IPS-15b (cell line): Measurements from ENCODE around the gene FN3KRP.

ENCODE experiments used
- H3K27me3 ChIP-seq: one replicate; pipeline ENCODE4 v1.6.1; 2013; ENCODE audit warnings: low read length; ENCODE audit not compliant: control insufficient read depth, insufficient read depth
- H3K36me3 ChIP-seq: one replicate; pipeline ENCODE4 v1.6.1; 2013; ENCODE audit warnings: low read length; ENCODE audit not compliant: control insufficient read depth, insufficient read depth
- H3K4me1 ChIP-seq: one replicate; pipeline ENCODE4 v1.6.1; 2013; ENCODE audit warnings: mild to moderate bottlenecking, low read length; ENCODE audit not compliant: control insufficient read depth, insufficient read depth
- H3K4me3 ChIP-seq: one replicate; pipeline ENCODE4 v1.5.1; 2013; ENCODE audit warnings: low read depth, low read length
- H3K9ac ChIP-seq: one replicate; pipeline ENCODE4 v1.6.1; 2013; ENCODE audit warnings: low read depth, mild to moderate bottlenecking, low read length
- H3K9me3 ChIP-seq: one replicate; pipeline ENCODE4 v1.6.1; 2013; ENCODE audit warnings: mild to moderate bottlenecking, low read length; ENCODE audit not compliant: control insufficient read depth, insufficient read depth

The FN3KRP gene

DNA sequence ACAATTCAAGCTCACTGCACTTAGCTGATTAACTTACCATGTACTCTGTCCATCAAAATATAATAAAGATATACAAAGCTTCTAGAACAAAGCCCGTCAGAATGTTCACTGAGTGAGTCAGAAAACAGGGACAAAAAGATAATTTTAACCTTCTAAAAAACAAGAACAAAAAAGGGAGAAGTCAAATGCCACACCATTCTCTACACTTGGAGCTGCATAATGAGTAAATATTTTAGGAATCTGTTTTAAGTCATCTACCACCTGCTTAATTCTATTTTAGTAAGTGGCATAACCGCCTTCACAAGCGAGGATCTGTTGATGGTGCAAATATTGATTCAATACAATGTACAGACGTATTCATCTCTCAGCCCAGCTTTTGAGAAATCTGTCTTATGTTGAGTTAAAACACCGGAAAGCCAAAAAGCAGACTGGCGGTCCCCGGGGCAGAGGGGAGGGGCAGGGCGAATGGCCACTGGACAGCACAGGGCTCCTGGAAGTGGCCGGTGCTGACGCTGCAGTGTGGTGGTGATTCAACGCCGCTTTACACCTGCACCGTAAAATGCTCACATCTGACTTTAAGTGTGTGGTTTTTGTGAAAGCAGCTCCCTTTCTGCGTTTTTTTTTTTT, 38.1 kb upstream of the FN3KRP start:
- H3K4me1 ChIP-seq = no peaks in the 10 kb centered on the region
- no peaks in the 10 kb centered on the region for H3K36me3 ChIP-seq
- no peak overlapping the region for H3K9ac ChIP-seq
- H3K4me3 ChIP-seq = no peak overlapping the region
- no peaks in the 10 kb centered on the region for H3K9me3 ChIP-seq
- H3K27me3 ChIP-seq = no peaks in the 10 kb centered on the region

DNA sequence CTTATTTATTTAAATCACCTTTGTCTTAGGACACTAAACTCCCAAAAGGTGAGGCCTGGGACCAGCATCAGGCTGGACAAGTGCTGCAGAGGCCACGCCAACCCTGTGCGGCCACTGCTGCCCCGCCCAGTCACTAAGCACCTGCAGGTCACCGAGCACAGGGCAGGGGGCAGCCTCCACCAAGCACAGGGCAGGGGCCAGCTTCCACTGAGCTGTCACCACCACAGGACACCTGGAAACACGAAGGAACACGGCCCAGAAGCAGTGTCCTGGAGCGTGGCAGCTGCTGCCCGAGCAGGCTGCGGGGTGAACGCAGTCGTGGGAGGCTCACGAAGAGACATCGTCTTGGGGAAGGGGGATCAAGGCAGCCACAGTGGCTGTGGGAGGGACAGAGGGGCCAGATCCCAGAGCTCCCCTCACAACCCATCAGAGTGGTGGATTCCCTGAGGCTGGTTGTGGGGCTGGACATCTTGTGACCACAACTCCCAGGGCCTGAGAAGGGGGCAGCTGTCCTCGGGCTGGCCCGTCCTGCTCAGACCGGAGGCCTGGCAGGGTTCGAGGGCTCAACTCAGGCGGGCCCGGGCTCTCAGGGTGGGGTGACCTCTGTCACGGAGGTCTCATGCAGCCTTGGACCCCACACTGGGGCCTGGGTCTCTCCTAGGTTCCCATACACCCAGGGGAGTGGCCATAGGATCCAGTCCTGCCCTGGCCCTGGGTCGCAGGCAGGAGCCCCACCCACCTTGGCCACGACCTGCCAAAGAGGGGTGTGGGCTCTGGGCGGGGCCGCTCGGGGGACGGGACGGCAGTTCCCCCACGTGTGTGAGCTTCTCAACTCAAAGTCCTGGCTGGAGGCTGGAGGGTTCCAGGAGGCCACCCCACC, 36.7 kb upstream of the FN3KRP start:
- no peaks in the 10 kb centered on the region for H3K36me3 ChIP-seq
- H3K27me3 ChIP-seq = no peaks in the 10 kb centered on the region
- no peak overlapping the region for H3K4me3 ChIP-seq
- H3K9me3 ChIP-seq = no peaks in the 10 kb centered on the region
- H3K9ac ChIP-seq = no peak overlapping the region
- no peaks in the 10 kb centered on the region for H3K4me1 ChIP-seq

DNA sequence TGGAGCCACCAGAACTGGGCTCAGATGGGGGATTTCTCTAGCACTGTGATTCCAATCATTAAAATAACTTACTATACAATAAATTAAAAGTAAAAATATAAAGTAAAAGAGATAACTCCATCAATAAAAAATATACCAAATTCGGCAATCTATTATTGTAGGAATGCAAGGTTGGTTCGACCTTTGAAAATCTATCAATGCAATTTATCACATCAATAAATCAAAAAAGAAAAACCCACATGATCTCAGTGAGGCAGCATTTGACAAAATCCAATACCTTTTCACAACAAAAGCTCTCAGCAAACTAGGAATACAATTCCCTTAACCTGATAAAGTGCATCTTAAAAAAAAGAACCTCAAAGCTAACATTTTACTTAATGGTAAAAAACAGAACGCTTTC, 35.0 kb upstream of the FN3KRP start:
- Histone ChIP-seq H3K9me3 (no peaks in the 10 kb centered on the region), H3K9ac (no peak overlapping the region)

DNA sequence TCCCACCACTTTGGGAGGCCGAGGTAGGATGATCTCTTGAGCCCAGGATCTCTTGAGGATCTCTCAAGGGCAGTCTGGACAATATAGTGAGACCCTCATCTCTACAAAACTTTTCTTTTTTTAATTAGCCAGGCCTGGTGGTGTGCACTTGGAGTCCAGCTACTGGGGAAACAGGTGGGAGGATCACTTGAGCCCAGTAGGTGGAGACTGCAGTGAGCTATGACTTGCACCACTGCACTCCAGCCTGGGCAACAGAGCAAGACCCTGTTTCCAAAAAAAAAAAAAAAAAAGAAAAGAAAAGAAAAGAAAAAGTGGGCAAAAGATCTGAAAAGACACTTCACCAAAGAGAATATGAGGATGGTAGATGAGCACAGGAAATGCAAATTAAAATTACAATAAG, 33.0 kb upstream of the FN3KRP start:
- Histone ChIP-seq H3K9me3 (no peaks in the 10 kb centered on the region), H3K36me3 (no peaks in the 10 kb centered on the region), H3K4me1 (no peaks in the 10 kb centered on the region), H3K27me3 (no peaks in the 10 kb centered on the region), H3K9ac (no peak overlapping the region), H3K4me3 (no peak overlapping the region)

More for the DNA sequence above, 35.0 kb upstream of the FN3KRP start:
- H3K4me3 ChIP-seq = no peak overlapping the region
- H3K36me3 ChIP-seq = no peaks in the 10 kb centered on the region
- H3K27me3 ChIP-seq = no peaks in the 10 kb centered on the region
- no peaks in the 10 kb centered on the region for H3K4me1 ChIP-seq

DNA sequence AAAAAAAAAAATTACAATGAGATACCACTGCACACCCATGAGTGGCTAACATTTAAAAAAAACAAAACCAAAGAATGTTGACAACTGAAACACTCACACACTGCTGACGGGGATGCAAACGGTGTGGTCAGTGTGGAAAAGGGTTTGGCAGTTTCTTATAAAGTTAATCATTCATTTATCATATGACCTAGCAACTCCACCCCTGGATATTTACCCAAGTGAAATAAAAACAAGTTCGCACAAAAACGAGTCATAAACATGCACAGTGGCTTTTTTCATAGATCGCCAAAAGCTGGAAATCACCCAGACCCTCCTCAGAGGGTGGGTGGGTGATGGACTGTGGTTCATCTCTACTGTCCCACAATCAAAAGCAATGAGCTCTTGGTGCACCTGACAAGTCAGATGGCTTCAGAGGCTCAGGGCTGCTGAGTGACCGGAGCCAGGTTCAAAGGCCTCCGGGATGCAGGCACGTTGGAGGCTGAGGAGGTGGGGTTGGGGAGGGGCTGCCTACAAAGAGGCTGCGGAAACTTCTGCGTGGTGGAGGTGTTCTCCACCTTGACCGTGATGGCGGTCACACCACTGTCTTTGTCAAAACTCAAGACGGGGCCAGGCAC, 32.2 kb upstream of the FN3KRP start:
- Histone ChIP-seq H3K4me1 (no peaks in the 10 kb centered on the region), H3K4me3 (no peak overlapping the region), H3K27me3 (no peaks in the 10 kb centered on the region), H3K9me3 (no peaks in the 10 kb centered on the region), H3K36me3 (no peaks in the 10 kb centered on the region), H3K9ac (no peak overlapping the region)

DNA sequence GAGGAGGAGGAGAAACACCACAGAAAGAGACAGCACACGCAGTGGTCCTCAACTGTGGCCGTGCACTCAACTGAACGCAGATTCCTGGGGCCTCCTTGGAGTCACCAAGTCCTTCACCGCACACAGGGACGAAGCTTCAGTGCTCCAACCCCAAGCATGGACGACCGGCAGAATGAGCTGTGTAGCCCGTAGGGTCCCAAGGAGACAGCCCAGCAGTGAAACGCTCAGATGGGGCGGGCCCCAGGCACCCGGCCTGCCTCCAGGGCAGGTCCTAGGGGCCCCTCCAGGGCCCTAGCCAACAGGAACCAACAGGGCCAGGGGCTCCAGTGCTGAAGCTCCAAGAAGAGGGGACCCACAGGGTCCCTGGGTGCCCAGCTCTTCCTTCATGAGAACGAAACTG, 31.2 kb upstream of the FN3KRP start:
- Histone ChIP-seq H3K4me3 (no peak overlapping the region), H3K9ac (no peak overlapping the region), H3K4me1 (no peaks in the 10 kb centered on the region), H3K27me3 (no peaks in the 10 kb centered on the region), H3K9me3 (no peaks in the 10 kb centered on the region), H3K36me3 (no peaks in the 10 kb centered on the region)

DNA sequence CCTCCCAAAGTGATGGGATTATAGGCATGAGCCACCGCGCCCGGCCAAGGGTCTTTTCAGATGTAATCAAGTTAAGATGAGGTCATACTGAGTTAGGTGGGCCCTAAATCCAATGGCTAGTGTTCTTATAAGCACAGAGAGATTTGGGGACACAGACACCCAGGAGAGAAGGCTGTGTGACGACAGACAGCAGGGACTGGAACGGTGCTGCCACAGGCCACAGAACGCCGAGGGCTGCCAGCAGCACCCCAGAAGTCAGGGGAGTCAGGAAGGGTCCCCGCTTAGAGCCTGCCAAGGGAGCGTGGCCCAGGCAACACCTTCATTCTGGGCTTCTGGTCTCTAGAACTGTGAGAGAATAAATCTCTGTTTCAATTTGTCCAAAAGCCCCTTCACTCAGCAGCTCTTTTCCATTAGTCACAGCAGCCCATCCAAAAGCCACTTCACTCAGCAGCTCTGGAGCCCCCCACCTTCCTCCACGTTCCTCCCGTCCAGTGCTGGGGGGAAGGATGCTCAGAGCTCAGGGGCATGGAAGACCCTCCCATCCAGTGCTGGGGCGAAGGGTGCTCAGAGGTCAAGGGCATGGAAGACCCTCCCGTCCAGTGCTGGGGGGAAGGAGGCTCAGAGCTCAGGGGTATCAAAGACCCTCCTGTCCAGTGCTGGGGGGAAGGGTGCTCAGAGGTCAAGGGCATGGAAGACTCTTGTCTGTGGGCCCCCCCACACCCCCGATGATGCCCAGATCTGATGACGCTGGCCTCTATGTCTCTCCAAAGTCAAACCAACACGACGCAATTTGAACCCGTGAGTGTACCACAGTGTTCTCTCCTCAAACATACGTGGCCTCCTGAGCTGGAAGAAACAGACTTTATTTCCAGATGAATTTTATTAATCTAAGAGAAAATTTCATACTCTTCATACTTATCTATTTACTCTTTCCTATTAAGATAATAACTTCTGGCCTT, 29.9 kb upstream of the FN3KRP start:
- Histone ChIP-seq H3K27me3 (no peaks in the 10 kb centered on the region), H3K4me3 (no peak overlapping the region), H3K9ac (no peak overlapping the region)

DNA sequence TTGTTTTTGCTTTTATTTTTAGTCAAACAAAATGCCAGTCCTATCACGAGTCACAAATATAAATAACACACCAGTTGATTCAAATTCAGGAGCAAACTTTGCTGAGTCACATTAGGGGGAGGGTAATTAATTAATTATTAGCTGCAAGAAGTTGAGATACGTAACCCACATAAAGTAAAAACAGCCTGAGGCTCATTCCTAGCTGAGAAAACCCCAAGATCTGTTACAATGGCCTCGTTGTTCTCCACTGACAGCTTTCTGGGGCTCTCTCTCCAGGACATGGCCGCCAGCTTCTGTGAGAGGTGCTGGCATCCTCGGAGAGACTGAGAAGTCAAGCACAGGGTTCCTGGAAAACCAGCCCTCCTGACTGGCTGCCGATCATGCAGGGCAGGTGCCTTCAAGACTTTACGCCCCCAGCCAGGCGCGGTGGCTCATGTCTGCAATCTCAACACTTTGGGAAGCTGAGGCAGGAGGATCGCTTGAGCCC, 29.1 kb upstream of the FN3KRP start:
- H3K4me1 ChIP-seq = no peaks in the 10 kb centered on the region
- no peaks in the 10 kb centered on the region for H3K9me3 ChIP-seq
- no peak overlapping the region for H3K4me3 ChIP-seq
- no peaks in the 10 kb centered on the region for H3K36me3 ChIP-seq
- H3K27me3 ChIP-seq = no peaks in the 10 kb centered on the region
- no peak overlapping the region for H3K9ac ChIP-seq

More for the DNA sequence above, 29.9 kb upstream of the FN3KRP start:
- Histone ChIP-seq H3K36me3 (no peaks in the 10 kb centered on the region), H3K9me3 (no peaks in the 10 kb centered on the region), H3K4me1 (no peaks in the 10 kb centered on the region)

DNA sequence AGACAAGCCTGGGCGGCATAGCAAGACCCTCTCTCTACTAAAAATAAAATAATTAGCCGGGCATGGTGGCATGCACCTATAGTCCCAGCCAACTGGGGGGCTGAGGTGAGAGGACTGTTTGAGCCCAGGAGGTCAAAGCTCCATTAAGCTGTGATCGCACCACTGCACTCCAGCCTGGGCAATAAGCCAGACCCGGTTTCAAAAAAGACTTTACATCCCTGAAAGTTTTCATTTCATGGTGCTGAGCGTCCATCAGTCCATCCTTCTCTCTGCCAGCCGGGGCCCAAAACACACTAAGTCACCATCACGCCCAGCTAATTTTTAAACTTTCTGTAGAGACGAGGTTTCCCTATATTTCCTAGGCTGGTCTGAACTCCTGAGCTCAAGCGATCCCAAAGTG, 28.6 kb upstream of the FN3KRP start:
- Histone ChIP-seq H3K4me3 (no peak overlapping the region), H3K36me3 (no peaks in the 10 kb centered on the region), H3K9me3 (no peaks in the 10 kb centered on the region), H3K9ac (no peak overlapping the region), H3K4me1 (no peaks in the 10 kb centered on the region), H3K27me3 (no peaks in the 10 kb centered on the region)

DNA sequence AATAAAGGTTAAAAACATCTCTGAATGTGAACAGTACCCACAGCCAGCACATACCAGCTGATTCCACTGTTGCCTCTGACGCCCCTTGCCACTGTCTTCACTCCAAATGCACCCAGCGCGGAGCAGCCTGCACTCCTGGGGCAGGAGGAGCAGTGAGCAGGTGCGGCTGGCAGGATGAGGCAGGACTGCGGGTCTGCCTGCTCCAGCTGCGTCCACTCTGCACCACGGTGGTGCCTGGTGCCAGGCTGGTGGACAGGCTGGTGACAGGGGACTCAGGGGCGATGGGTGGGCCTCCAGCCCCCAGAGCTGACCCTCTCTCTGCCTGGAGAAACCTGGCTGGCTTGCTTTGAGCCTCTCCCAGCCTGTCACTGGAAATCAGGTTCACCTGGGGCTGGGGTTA, 27.4 kb upstream of the FN3KRP start:
- Histone ChIP-seq H3K9ac (no peak overlapping the region), H3K4me3 (no peak overlapping the region), H3K36me3 (no peaks in the 10 kb centered on the region), H3K9me3 (no peaks in the 10 kb centered on the region), H3K4me1 (no peaks in the 10 kb centered on the region), H3K27me3 (no peaks in the 10 kb centered on the region)

DNA sequence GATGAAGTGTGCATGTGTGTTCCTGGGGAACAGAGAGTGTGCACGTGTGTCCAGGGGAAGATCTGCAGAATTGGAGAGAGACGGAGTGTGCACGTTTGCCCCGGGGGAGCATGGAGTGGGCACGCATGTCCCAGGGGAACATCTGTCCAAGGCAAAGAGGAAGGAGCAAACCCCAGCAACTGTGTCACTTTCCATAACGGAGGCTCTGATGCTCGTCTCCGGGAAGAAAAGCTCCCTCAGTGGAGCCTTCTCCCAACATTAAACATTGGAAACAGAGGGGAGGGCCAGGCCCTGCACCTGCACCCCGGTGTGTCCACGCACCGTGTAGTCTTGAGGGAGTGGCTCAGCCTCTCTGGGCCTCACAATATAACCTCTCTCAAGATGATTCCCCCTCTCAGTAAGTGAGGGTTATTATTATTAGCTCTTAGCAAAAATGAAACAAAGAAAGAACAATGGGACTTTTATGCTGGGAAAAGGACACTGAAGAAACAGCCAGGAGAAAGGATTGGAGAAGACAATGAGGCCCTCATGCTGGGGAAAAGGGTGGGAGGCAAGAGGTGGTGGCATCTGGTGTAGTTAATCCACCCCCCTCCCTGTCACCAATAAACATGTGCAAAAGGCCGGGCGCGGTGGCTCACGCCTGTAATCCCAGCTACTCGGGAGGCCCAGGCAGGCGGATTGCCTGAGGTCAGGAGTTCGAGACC, 25.6 kb upstream of the FN3KRP start:
- Histone ChIP-seq H3K4me3 (no peak overlapping the region), H3K9me3 (no peaks in the 10 kb centered on the region), H3K36me3 (no peaks in the 10 kb centered on the region), H3K4me1 (no peaks in the 10 kb centered on the region), H3K9ac (no peak overlapping the region), H3K27me3 (no peaks in the 10 kb centered on the region)
